ENCODE data around the gene CENPP. TPM values are rescaled to one million over a fixed set of nuclear protein-coding genes. Genes with fewer than 3 reads are reported as not detected.

CENPP gene
- total RNA-seq, 1 donor from 2014 or later, result 5.4 TPM

- DNase-seq, result no peak
- Histone ChIP-seq H3K9me3 (replicated peaks) (no peaks in the 10 kb centered on the region), H3K4me1 (peaks cover 4% of the 10 kb centered on the region), H3K4me3 (no peak overlapping the region), H3K27me3 (ENCODE audit: low read depth) (no peaks in the 10 kb centered on the region), H3K27ac (replicated peaks) (no peak overlapping the region), H3K36me3 (no peaks in the 10 kb centered on the region)
- intact Hi-C loops (cut with micrococcal nuclease), result no loop called here
- no peak for TF ChIP-seq CTCF (IDR thresholded peaks at IDR 0.05; ENCODE audit: borderline replicate concordance)
Observed at GRCh38 chr9:92493749-92494387, 168.1 kb downstream of the CENPP start.

- H3K27ac ChIP-seq (replicated peaks), result no peak overlapping the region
- intact Hi-C loops (cut with micrococcal nuclease), result no loop called here
- DNase-seq, result no peak
- no peak overlapping the region for H3K4me3 ChIP-seq
- no peak for TF ChIP-seq CTCF (IDR thresholded peaks at IDR 0.05; ENCODE audit: borderline replicate concordance)
- no peaks in the 10 kb centered on the region for H3K9me3 ChIP-seq (replicated peaks)
- H3K4me1 ChIP-seq, result peaks cover 3% of the 10 kb centered on the region
- H3K36me3 ChIP-seq, result no peaks in the 10 kb centered on the region
- no peaks in the 10 kb centered on the region for H3K27me3 ChIP-seq (ENCODE audit: low read depth)
Observed at GRCh38 chr9:92494856-92495255, 169.1 kb downstream of the CENPP start.

DNA sequence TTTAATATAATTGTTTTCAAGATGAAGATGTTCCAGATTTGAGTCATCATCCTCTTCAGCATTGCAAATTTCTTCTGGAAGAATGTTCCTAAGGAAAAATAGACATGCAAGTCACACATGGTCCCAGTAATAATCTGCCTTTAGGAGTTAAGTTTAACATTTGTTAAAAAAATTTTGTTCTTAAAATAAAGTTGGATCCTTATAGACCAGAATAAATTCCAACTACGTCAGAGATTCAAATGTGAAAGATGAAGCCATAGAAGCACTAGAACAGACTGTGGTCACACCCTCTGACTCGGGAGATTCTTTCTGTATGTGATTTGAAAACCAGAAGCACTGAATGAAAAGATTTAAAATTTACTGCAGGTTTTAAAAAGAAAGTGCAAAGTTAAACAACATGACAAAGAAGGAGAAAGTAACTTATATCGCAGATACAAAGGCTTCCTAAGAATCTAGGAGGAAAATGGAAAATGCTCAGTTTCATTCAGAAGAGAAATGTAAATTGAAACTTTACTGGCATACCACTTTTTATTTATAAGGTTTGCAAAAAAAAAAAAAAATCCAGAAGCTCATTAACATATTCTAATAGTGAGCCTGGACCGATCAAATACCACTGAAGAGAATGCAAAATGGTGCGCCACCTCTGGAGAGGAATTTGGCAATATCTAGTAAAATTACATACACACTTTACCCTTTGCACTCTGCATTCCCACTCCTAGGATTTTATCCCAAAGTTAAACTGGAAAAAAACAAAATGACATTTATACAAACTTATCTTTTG lies 170.8 kb downstream of the CENPP start:
- no peak for DNase-seq
- Histone ChIP-seq H3K4me3 (no peak overlapping the region), H3K36me3 (no peaks in the 10 kb centered on the region), H3K9me3 (replicated peaks) (no peaks in the 10 kb centered on the region), H3K27ac (replicated peaks) (peak overlapping the region; percentile 7), H3K4me1 (peaks cover 8% of the 10 kb centered on the region), H3K27me3 (ENCODE audit: low read depth) (no peaks in the 10 kb centered on the region)
- intact Hi-C loops (cut with micrococcal nuclease), result no loop called here
- no peak for TF ChIP-seq CTCF (IDR thresholded peaks at IDR 0.05; ENCODE audit: borderline replicate concordance)

DNA sequence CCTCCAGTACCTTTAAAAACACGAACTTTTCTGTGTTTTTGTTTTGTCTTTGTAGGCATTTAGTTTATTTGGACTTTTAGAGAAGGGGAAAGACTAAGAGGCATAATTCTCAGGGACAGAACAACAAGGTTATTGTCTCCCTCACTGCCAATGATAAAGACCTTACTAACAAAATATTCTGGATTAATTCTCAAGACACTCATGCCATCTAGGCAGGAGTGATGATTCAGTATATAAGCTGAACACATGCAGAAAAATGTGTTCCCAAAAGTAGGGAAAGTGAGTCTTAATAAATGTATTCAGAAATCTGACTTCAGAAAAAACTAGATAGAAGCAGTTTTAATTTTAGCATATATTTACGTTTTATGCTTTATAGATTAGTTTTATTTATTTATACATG lies 173.9 kb downstream of the CENPP start:
- Histone ChIP-seq H3K4me3 (no peak overlapping the region), H3K36me3 (no peaks in the 10 kb centered on the region), H3K27ac (replicated peaks) (no peak overlapping the region), H3K4me1 (peaks cover 26% of the 10 kb centered on the region), H3K9me3 (replicated peaks) (no peaks in the 10 kb centered on the region), H3K27me3 (ENCODE audit: low read depth) (no peaks in the 10 kb centered on the region)
- no peak for TF ChIP-seq CTCF (IDR thresholded peaks at IDR 0.05; ENCODE audit: borderline replicate concordance)
- no peak for DNase-seq
- intact Hi-C loops (cut with micrococcal nuclease), result no loop called here

DNA sequence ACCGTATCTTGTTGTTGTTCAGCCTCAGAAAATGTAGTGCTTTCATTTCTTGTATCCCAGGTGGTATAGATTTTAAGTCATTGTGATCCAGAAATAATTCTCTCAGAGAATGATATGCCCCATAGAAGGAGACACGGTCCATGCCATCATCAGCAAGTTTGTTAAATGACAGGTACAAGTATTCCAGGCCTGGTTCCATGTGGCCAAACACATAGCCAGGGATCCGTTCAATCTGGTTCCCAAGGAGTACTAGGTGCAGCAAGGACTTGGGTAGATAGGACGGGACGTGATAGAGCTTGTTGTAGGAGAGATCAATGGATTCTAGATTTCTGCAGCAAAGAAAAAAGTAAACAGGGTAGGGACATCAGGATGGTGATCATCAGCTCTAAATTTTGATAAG lies 175.0 kb downstream of the CENPP start:
- H3K36me3 ChIP-seq, result no peaks in the 10 kb centered on the region
- intact Hi-C loops (cut with micrococcal nuclease), result no loop called here
- no peak overlapping the region for H3K4me3 ChIP-seq
- no peak for TF ChIP-seq CTCF (IDR thresholded peaks at IDR 0.05; ENCODE audit: borderline replicate concordance)
- DNase-seq, result no peak
- H3K27ac ChIP-seq (replicated peaks), result peak overlapping the region; percentile 57
- H3K27me3 ChIP-seq (ENCODE audit: low read depth), result no peaks in the 10 kb centered on the region
- H3K4me1 ChIP-seq, result peaks cover 35% of the 10 kb centered on the region
- H3K9me3 ChIP-seq (replicated peaks), result no peaks in the 10 kb centered on the region

Data from left ventricle myocardium inferior (tissue), 1 donor.